ENCODE data around the gene PLVAP. TPM values are rescaled to one million over a fixed set of nuclear protein-coding genes. Genes with fewer than 3 reads are reported as not detected.

The PLVAP gene
- total RNA-seq, 1 donor from 2014 or later = 0.12 TPM

DNA sequence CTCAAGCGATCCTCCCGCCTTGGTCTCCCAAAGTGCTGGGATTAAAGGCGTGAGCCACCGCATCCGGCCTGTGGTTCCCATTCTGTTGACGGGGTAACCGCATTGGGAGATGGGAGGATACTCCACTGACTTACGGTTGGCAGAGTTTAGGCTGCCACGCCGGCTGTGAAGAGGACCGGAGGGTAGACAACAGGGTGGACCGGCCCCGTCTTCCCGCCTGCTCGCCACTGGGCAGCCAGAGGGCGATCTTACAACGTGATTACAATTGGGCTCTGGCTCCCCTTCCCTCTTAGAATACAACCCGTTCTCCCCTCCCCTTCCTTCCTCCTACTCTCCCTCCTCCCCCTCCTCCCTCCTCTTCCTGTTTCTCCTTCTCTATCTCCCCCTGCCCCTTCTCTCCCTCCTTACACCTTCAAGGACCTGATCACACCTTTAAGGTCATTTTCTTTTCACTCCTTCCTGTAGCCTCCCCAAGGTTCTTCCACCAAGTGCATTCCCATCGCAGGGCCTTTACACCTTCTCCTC, 17.8 kb upstream of the PLVAP start:
- TF ChIP-seq CTCF (IDR thresholded peaks at IDR 0.05; ENCODE audit: unreplicated experiment) = peak; percentile 55
- DNase-seq (ENCODE audit: low spot score, unreplicated experiment) = no peak
- H3K36me3 Mint-ChIP-seq (ENCODE audit: insufficient read depth) = peaks cover 1% of the 10 kb centered on the region
- no peaks in the 10 kb centered on the region for H3K9me3 Mint-ChIP-seq (ENCODE audit: low read depth)
- H3K4me3 Mint-ChIP-seq (ENCODE audit: low read depth) = no peak overlapping the region
- peaks cover 6% of the 10 kb centered on the region for H3K27me3 Mint-ChIP-seq
- peaks cover 7% of the 10 kb centered on the region for H3K4me1 Mint-ChIP-seq (ENCODE audit: low read depth)
- H3K27ac Mint-ChIP-seq = no peak overlapping the region

- H3K4me3 Mint-ChIP-seq (ENCODE audit: low read depth) = no peak within 1 kb of the TSS
- peaks cover 7% of the 10 kb centered on the region for H3K4me1 Mint-ChIP-seq (ENCODE audit: low read depth)
- no peak for TF ChIP-seq CTCF (IDR thresholded peaks at IDR 0.05; ENCODE audit: unreplicated experiment)
- peaks cover 11% of the 10 kb centered on the region for H3K27me3 Mint-ChIP-seq
- peaks cover 4% of the 10 kb centered on the region for H3K9me3 Mint-ChIP-seq (ENCODE audit: low read depth)
- peaks cover 3% of the 10 kb centered on the region for H3K36me3 Mint-ChIP-seq (ENCODE audit: insufficient read depth)
- DNase-seq (ENCODE audit: low spot score, unreplicated experiment) = no peak
- H3K27ac Mint-ChIP-seq = no peak within 1 kb of the TSS
Measured at GRCh38 chr19:17393914-17394313, 16.8 kb upstream of the PLVAP start, which contains the start of gene CCDC194. TSS of gene CCDC194 (minus strand) at chr19:17394196. CDS start at chr19:17394158, 38 bp downstream.

DNA sequence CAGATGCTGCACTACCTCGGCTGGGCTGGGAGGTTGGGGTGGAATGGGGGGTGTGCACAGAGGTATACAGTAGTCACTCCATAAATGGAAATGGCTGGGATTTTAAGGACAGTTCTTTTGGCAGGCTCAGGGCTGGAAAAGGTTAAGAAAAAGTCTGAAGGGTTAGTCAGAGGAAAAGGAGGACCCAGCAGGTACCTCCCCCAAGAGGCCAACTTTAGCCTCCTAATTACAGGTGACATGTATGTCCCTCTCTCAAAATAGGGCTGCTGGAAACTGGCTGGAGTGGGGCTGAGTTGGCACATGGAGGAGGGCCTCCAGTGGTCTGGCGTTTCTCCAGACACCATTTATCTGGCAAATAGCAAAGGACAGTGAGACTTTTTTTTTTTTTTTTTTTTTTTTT, 15.9 kb upstream of the PLVAP start:
- Mint-ChIP-seq H3K27ac (no peak overlapping the region), H3K4me3 (ENCODE audit: low read depth) (no peak overlapping the region), H3K9me3 (ENCODE audit: low read depth) (peaks cover 4% of the 10 kb centered on the region), H3K36me3 (ENCODE audit: insufficient read depth) (peaks cover 3% of the 10 kb centered on the region), H3K27me3 (peaks cover 11% of the 10 kb centered on the region), H3K4me1 (ENCODE audit: low read depth) (peaks cover 7% of the 10 kb centered on the region)
- no peak for TF ChIP-seq CTCF (IDR thresholded peaks at IDR 0.05; ENCODE audit: unreplicated experiment)
- no peak for DNase-seq (ENCODE audit: low spot score, unreplicated experiment)

DNA sequence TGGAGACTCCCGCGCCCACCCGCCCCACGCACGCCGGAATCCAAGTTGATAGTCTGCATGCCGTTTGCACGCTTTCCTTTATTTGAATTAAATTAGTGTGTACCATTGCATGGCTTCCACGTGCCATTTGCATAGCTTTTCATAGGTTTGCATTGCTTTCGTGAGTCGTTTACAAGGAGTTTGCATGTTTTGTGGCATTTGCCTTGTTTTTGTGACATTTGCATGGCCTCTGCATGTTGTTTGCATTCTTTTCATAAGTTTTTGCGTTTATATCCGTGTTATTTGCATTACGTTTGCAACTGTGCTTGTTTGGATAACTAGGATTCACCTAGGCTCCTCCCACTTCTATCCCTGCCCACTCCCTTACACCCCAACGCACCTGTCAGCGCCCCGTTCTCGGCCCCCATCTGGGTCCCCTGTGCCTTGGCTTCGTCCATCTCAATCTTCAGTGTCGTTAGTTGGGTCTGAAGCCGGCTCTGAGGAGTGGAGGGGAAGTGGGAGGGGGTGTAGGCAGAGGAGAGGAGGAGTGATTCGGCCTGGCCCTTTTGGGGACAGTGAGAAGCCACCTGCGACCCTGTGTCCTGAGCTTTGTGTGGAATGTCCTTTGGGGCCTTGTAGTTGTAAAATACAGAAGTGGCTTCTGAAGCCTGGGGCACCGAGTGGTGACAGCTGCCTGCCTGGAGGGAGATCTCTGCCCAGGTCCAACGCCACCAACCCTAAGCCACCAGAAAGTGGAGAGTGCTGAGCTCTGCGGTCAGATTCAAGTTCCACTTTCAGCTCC, 14.4 kb upstream of the PLVAP start:
- peak overlapping the region; percentile 64 for H3K4me3 Mint-ChIP-seq (ENCODE audit: low read depth)
- peaks cover 3% of the 10 kb centered on the region for H3K36me3 Mint-ChIP-seq (ENCODE audit: insufficient read depth)
- peaks cover 4% of the 10 kb centered on the region for H3K9me3 Mint-ChIP-seq (ENCODE audit: low read depth)
- DNase-seq (ENCODE audit: low spot score, unreplicated experiment) = no peak
- H3K4me1 Mint-ChIP-seq (ENCODE audit: low read depth) = peaks cover 7% of the 10 kb centered on the region
- TF ChIP-seq CTCF (IDR thresholded peaks at IDR 0.05; ENCODE audit: unreplicated experiment) = no peak
- peaks cover 11% of the 10 kb centered on the region for H3K27me3 Mint-ChIP-seq
- H3K27ac Mint-ChIP-seq = no peak overlapping the region

- Mint-ChIP-seq H3K36me3 (ENCODE audit: insufficient read depth) (peaks cover 3% of the 10 kb centered on the region), H3K27me3 (peaks cover 11% of the 10 kb centered on the region), H3K4me3 (ENCODE audit: low read depth) (peak overlapping the region; percentile 73), H3K4me1 (ENCODE audit: low read depth) (peaks cover 7% of the 10 kb centered on the region), H3K9me3 (ENCODE audit: low read depth) (peaks cover 4% of the 10 kb centered on the region), H3K27ac (peak overlapping the region; percentile 42)
- TF ChIP-seq CTCF (IDR thresholded peaks at IDR 0.05; ENCODE audit: unreplicated experiment) = peak; percentile 75
- DNase-seq (ENCODE audit: low spot score, unreplicated experiment) = peak; percentile 87
Measured at GRCh38 chr19:17390665-17391370, 13.7 kb upstream of the PLVAP start.
